HG03439 (cell line): ENCODE data around the gene STON2.
"Not testable (repeated sequence)": the region's sequence is repeated elsewhere in the genome, so short reads cannot be mapped to it uniquely, and the experiment has no call there.

ENCODE experiments used
- ATAC-seq: cut with Tn5 transposase; IDR thresholded peaks from one replicate; pipeline ENCODE4 v1.9.1; 2021; ENCODE audit warnings: mild to moderate bottlenecking, moderate library complexity; ENCODE audit not compliant: unreplicated experiment

Gene STON2

DNA sequence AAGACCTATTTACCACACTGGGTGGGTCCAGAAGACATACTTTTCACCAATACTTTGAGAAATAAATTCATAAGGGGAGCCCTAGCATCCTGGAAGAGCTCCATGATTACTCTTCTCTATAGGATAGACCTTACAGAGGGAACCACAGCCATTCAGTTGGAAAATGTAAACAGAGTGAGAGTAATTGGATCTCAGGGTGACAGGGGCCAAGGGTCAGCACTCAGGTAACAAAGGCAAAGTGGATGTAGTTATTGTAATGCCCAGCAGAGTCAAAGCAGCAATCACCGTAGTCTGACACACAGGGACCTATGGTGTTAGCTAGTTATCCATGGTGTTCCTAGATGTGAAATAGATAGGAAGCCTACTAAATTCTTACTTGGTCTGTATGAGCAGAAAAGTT lies 168.6 kb downstream of the STON2 start:
- ATAC-seq = no peak

DNA sequence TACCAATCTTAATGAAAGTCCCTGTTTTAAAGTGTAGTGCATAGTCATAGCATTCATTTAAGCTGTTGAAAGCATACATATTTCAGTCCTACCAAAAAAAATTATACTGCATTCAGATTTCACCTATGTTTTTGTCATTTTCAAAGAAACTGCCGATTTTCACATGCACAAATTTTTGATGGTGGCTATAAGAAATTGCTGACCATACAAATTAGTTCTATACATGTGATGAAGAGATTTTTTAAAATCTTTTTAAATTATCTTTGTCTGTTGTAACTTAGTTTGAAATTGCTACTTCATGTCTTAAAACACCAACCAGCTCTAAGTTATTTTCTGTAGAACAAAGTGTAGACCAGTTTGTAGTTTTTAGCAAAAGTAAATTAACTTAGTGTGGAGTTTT lies 175.9 kb downstream of the STON2 start:
- no peak for ATAC-seq

DNA sequence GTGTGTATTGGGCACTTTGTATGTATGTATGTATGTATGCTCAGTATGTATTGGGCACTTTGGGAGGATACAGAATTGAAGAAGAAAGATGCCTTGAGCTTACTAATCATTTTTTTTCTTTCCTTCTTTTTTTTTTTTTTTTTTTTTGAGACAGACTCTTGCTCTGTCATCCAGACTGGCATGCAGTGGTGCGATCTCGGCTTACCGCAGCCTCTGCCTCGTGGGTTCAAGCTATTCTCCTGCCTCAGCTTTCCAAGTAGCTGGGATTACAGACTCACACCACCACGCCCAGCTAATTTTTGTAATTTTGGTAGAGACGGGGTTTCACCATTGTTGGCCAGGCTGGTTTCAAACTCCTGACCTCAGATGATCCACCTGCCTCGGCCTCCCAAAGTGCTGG lies 176.3 kb downstream of the STON2 start:
- not testable (repeated sequence) for ATAC-seq

DNA sequence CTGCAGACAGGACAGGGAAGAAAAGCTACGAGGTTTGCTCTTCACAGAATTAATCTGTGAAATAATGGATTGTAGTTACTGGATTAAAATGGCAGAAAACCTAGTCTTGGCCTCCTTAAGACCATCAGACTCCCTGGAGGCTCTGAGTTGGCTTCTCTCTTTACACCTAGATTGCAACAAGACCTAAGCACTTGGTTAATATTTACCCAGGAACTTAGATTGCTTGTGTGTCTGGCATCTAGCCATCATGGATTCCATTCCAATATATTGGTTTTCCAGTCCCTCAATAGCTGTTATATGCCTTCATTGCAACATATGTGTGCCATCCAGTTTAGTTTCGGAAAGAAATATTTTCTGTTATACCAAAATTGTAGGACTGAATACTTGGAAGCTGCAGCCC lies 177.4 kb downstream of the STON2 start:
- ATAC-seq = no peak

DNA sequence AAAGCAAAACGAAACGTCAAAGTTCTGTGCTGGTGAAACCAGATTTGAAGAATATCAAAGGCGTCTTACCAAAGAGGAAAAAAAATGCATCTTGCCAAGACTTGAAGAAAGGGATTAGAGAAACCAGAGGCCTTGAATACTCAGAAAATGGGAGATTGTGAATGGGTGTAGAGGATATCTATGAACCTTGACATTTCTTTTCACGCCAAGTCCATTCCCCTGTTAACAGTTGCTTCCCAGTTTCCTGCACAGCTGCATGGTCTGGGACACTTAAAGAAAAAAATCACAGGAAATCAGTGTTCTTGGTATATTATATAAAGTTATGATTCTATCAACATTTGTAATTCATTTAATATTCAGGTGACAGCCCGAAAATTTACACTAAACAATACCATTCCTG lies 178.0 kb downstream of the STON2 start:
- no peak for ATAC-seq

DNA sequence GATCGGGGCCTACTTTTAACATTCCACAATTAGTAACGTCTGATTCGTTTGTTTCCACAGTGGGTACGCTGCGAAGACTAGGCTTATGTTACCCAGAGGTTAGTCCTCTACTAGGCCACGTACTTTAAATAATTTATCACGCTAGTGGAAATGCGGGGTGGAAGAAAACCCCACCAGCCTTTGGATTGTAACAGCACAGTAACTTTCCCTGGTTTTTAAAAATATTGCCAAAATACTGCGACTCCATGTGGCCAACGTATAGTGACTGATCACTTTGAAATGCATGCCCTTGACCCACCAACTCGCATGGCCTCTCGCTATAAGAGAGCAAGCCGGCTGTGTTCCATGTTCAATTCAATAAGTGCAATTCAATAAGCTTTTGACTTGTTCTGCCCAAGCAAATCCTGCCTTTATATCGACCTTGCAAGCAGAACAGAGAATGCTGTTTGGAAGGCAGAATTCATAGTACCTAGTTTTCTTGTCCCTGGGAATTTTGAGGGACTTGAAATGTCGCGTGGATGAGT lies 178.5 kb downstream of the STON2 start:
- no peak for ATAC-seq

DNA sequence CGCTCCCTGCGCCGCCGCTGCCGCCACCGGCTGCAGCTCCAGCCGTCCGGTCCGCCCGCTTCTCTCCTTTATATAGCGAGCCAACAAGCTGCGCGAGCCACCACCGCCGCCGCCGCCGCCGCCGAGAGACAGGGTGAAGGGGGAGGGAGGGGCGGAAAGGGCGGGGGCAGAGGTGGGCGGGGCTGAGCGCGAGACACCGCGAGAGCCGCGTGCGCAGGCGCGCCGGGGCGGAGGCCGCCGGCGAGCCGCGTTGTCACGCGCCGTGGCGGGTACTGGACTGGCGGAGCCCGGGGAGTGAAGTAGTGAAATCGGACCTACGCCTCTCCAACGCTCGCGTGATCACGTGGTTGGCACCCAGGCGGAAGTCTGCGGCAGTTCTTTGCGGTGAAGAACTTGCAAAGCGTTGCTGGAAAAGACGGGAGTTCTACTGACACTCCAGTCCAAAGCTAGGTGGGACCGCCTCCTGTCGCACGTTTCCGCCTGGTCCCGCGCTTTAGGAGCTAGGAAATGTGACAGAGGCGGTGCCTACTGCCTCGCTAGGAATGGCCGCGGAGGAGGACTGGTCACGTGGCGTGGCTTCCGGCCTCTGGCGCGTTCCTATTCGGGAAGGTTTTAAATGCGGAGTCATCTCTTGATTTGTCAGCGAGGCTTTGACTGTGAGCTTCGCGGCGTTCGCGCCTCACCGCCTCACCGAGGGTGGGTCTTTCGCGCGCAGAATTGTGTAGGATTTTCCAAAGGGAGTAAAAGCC lies 179.1 kb downstream of the STON2 start, which contains the start of gene GTF2A1:
Gene GTF2A1 (minus strand): TSS at position 130 of the 749 bp plus-strand sequence. CDS start 441 bp downstream, outside the sequence.
- ATAC-seq = peak; percentile 80

DNA sequence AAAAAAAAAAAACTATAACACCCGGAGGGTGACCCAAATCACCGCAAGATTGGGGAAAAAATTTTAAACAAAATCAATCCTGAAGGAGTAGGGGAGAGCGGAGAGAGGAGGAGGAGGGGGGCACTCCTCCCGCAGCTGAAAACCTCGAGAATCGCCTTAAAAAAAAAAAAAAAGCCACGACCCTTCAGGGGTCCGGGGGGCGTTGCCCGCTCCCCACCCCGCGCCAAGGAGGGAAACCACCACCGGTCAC lies 179.6 kb downstream of the STON2 start:
- ATAC-seq = no peak

DNA sequence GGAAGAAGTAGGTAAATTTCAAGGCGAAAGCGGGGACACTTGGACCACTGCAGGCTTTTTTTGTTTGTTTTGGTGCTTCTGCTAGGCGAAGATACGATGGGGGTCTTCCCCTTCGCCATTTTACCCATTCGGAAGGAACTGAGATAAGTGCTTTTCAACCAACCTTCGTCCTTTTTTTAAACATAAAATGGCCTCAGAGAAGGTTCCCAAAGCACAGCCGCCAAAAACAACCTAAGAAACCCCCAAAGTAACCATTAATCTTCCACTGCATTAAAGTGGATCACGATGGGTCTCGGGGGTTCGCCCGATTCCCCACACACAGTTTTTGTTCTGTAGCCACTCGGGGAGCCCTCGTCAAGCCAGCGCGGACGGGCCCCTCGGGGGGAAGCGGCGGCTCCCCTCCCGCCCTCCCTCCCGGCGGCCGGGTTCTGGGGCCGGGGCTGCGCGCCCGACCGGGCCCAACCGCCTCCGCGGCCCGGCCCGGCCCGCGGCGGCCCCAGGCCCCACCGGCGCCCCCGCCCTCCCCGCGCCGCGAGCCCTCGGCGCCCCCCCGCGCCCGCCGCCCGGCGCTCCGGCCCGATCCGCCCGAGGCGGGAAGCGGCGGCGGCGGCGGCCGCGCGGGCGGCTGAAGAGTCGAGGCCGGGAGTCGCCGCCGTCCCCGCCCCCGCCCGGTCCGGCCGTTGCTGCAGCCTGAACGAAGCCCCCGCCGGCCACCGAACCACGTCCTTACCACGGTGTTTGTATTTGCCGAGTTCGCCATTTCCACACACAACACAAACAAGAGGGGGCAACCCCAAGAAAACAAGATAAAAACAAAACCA lies 180.2 kb downstream of the STON2 start:
- peak; percentile 2 for ATAC-seq

DNA sequence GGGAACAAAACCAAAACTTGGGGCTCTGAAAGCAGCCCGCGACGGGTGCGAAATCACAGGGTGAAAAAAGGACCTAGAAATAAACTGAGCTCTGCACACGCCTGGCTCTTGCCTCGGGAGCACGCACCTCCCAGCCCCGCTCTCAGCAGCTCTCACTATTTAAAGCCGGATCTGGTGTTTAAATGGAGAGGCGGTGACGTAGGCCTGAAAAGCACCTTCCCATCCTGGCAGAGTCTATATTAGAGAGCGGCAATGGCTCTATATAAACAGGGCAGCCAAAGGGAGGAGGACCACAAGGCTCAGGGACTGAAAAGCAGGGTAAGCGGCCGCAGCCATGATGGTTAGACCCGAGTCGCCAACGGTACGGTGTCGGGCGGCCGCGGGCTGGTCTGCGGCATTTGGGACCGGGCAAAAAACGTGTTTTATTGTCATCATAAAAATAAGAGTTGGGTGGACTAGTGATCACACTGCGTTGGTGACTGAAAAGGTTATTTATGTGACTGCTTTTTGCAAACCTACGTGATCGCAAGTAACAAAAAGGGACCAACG lies 180.8 kb downstream of the STON2 start:
- peak; percentile 55 for ATAC-seq

DNA sequence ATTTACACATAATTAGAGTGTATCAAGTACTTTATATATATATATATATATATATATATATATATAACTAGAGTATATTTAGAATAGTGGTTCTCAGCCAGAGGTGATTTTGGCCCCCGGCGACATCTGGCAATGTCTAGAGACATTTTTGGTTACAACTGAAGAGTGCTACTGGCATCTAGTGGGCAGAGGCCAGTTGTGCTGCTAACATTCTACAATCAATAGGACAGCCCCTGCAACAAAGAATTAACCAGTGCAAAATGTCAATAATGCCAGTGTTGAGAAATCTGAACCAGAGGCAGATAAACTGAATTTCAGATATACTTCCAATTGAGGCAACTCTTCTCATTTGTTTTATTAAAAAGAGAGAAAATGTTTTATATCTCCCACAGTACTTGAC lies 188.3 kb downstream of the STON2 start:
- ATAC-seq = peak; percentile 78
